WTC11 (cell line): ENCODE results near the gene ATP11B.

Experiments used
- ATF1 ChIP-seq: sonication (generic); formaldehyde crosslinking; IDR thresholded peaks from 2 replicates; pipeline ENCODE4 v1.8.1; 2023; ENCODE audit warnings: mild to moderate bottlenecking, moderate library complexity, missing genetic modification reagents
- CBFB ChIP-seq: sonication (generic); formaldehyde crosslinking; IDR thresholded peaks from 2 replicates; pipeline ENCODE4 v1.8.1; 2022; ENCODE audit warnings: mild to moderate bottlenecking, low read depth, missing genetic modification reagents
- CREB1 ChIP-seq: sonication (generic); formaldehyde crosslinking; IDR thresholded peaks from 2 replicates; pipeline ENCODE4 v1.8.0; 2023; ENCODE audit warnings: mild to moderate bottlenecking, missing genetic modification reagents
- CTCF ChIP-seq: fragments of 200-600 bp; IDR thresholded peaks from 2 replicates; pipeline ENCODE4 v1.8.0; 2022; ENCODE audit warnings: antibody characterized with exemption
- E2F4 ChIP-seq: sonication (generic); formaldehyde crosslinking; IDR thresholded peaks from 2 replicates; pipeline ENCODE4 v1.8.1; 2022; ENCODE audit warnings: low read depth, mild to moderate bottlenecking, moderate library complexity, missing genetic modification reagents, borderline replicate concordance
- IRF2 ChIP-seq: sonication (generic); formaldehyde crosslinking; IDR thresholded peaks from 2 replicates; pipeline ENCODE4 v1.8.0; 2022; ENCODE audit warnings: low read depth, missing genetic modification reagents, borderline replicate concordance
- JUN ChIP-seq: sonication (generic); formaldehyde crosslinking; IDR thresholded peaks from 2 replicates; pipeline ENCODE4 v1.8.0; 2023; ENCODE audit warnings: mild to moderate bottlenecking, missing genetic modification reagents
- MAX ChIP-seq: sonication (generic); formaldehyde crosslinking; IDR thresholded peaks from 2 replicates; pipeline ENCODE4 v1.8.0; 2022; ENCODE audit warnings: mild to moderate bottlenecking, missing genetic modification reagents
- NFE2L1 ChIP-seq: sonication (generic); formaldehyde crosslinking; IDR thresholded peaks from 2 replicates; pipeline ENCODE4 v1.8.1; 2023; ENCODE audit warnings: missing genetic modification reagents
- NFYB ChIP-seq: sonication (generic); formaldehyde crosslinking; conservative IDR thresholded peaks from 2 replicates; pipeline ENCODE4 v1.8.0; 2022; ENCODE audit warnings: low read depth, missing genetic modification reagents
- ZNF138 ChIP-seq: sonication (generic); formaldehyde crosslinking; conservative IDR thresholded peaks from 2 replicates; pipeline ENCODE4 v1.8.1; 2022; ENCODE audit warnings: mild to moderate bottlenecking, moderate library complexity, missing genetic modification reagents
- ZNF416 ChIP-seq: fragments of 250-450 bp; sonication (Bioruptor Pico); IDR thresholded peaks from 2 replicates; pipeline ENCODE4 v1.9.0; 2021; ENCODE audit warnings: mild to moderate bottlenecking, inconsistent platforms

- TF ChIP-seq CTCF, result no peak
- TF ChIP-seq IRF2 (CRISPR knock-in tag), result no peak
- TF ChIP-seq MAX, result no peak
- TF ChIP-seq ZNF416 (CRISPR knock-in tag), result no peak
- no peak for TF ChIP-seq CREB1 (CRISPR knock-in tag)
- no peak for TF ChIP-seq NFYB
- TF ChIP-seq ZNF138 (CRISPR knock-in tag), result no peak
- no peak for TF ChIP-seq JUN (CRISPR knock-in tag)
- no peak for TF ChIP-seq NFE2L1 (CRISPR knock-in tag)
- no peak for TF ChIP-seq ATF1
- TF ChIP-seq E2F4 (CRISPR knock-in tag), result no peak
- no peak for TF ChIP-seq CBFB
Measured at GRCh38 chr3:182809531-182809930, 16.2 kb downstream of the ATP11B start.
